ENCODE measurements around the gene KIR3DL2.
A peak's percentile ranks its signal among the peaks of the same experiment; 100 is the strongest.
"Not testable (repeated sequence)": the region's sequence is repeated elsewhere in the genome, so short reads cannot be mapped to it uniquely, and the experiment has no call there.

Gene KIR3DL2

DNA sequence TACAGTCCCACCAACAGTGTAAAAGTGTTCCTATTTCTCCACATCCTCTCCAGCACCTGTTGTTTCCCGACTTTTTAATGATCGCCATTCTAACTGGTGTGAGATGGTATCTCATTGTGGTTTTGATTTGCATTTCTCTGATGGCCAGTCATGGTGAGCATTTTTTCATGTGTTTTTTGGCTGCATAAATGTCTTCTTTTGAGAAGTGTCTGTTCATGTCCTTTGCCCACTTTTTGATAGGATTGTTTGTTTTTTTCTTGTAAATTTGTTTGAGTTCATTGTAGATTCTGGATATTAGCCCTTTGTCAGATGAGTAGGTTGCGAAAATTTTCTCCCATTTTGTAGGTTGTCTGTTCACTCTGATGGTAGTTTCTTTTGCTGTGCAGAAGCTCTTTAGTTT is 13.2 kb downstream of the KIR3DL2 start:
- not testable (repeated sequence) for DNase-seq (ENCODE audit: low read depth in 2 of 2, low spot score in 1 of 2)

DNA sequence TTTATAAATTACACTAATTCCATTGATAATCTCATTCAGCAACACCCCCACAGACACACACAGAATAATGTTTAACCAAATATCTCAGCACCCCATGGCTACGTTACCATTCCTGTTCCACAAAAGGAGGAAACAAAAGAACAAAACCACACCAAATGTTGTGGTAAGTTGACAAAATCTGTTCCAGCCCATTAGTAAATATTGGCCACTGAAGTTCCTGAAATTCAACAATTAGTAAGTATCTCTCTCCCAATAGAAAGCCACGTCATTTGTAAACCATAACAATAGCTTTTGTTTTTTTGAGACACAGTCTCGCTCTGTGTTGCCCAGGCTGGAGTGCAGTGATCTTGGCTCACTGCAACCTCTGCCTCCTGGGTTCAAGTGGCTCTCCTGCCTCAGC is 21.5 kb downstream of the KIR3DL2 start:
- no peak for DNase-seq (ENCODE audit: low read depth in 2 of 2, low spot score in 1 of 2)

DNA sequence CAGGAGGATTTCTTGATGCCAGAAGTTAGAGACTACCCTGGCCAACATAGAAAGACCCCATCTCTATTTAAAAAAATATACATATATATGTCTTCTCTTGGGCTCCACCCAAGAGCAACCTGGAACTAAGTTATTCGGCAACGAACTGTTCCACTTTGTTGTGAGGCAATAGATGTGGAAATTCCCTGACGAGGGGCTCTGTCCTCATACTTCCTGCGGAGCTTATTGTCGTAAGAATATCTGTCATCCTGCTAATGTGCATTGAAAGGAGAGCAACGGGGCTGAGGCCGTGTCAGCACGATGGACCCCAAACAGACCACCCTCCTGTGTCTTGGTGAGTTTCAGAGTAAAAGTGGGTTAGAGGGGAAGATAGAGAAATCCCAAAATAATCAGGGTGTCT is 23.7 kb downstream of the KIR3DL2 start, which contains the start of gene FCAR:
TSS of gene FCAR (plus strand) at position 246 of the 400 bp plus-strand sequence. CDS start at position 301, 55 bp downstream.
- DNase-seq (ENCODE audit: low read depth in 2 of 2, low spot score in 1 of 2): no peak

DNA sequence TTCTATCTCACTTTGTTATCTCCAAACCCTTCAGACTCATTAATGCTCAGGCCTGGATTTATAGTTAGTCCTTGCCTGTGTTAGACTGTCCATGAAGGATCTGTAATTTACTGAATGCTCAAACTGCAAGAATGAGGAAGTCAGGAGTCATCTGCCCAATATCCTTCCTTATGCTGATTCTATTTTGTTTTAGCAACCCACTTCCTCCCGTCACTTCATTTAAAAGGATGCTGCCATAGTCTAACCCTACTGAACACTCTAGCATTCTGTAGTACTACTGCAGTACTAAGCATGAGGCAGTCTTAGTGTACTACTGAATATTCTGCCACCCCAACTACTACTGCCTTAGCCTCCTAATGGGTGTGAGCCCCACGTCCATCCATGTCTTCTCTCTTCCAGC is 25.3 kb downstream of the KIR3DL2 start:
- DNase-seq (ENCODE audit: low read depth in 2 of 2, low spot score in 1 of 2): no peak

DNA sequence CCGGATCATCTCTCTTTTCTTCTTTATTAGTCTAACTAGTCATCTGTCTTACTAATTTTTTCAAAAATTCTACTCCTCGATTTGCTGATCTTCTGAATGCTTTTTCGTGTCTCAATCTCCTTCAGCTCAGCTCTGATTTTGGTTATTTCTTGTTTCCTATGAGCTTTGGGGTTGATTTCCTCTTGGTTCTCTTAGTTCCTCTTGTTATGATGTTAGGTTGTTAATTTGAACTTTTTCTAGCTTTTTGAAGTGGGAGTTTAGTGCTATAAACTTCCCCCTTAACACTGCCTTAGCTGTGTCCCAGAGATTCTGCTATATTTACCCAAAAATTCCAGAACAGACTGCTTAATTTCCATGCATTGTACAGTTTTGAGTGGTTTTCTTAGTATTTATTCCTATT is 27.2 kb downstream of the KIR3DL2 start:
- no peak for DNase-seq (ENCODE audit: low read depth in 2 of 2, low spot score in 1 of 2)

DNA sequence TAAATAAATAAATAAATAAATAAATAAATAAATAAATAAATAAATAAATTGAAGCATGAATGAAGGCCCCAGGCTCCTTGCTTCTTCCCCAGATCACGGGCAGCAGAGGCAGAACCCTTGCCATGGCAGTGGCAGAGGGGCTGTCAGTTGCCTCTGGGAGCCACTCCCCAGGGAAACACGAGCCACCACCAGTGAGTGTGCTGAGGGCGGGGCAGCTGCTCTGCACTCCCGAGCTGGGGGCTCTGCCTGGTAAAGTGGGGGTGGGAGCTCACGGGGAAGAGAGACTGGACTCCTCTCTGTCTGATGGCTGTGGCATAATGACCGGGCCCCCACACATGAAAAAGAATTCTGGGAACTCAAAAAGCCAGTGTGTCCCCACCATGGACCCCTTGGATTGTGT is 31.6 kb downstream of the KIR3DL2 start:
- no peak for DNase-seq (ENCODE audit: low read depth in 2 of 2, low spot score in 1 of 2)

DNA sequence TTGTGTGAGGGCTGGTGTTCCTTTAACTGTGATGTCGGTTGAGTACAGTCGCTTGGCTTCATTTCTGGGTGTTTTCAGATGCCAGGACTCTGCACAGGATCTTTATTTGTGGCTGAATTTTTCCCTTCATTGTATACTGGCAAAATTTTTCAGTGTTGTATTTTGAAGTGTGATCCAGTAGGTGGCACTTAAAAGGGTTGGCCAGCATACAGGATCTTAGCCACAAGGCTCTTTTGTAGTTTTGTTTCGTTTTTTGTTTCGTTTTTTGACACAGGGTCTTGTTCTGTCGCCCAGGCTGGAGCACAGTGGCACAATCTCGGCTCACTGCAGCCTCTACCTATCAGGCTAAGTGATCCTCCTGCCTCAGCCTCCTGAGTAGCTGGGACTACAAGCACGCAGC is 32.5 kb downstream of the KIR3DL2 start:
- DNase-seq (ENCODE audit: low read depth in 2 of 2, low spot score in 1 of 2): no peak

DNA sequence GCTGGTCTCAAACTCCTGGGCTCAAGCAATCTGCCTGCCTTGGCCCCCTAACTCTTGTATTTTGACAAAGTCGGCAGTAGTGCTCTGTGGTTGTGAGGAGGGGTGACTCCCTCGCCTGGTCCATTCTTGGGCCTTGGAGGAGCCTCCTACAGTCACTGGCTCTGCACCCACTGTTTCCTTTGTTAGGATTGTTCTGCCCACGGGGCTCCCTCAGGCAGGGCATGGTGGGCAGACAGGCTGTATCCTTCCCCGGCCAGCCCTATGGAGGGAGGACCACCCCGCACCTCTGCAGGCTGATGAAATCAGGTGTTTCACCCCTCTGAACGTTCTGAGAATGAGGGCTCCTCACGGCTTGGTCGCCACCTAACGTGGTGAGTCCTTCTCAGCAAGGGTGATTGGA is 33.0 kb downstream of the KIR3DL2 start:
- no peak for DNase-seq (ENCODE audit: low read depth in 2 of 2, low spot score in 1 of 2)

DNA sequence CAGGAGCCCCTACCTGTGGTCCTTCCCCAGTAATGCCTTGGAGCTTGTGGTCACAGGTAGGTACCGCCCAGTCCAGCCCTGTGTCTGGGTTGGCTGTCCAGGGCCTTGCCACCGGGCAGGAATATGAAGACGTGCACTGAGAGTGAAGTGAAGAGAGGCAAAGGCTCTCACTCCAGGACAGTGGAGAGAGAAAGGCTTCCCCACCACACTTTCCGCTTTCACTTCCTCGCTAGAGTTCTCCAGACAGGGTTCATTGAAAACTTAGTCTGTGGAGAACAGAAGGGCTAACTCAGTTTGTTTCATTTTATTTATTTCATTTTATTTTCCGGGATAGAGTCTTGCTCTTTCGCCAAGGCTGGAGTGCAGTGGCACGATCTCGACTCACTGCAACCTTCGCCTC is 38.0 kb downstream of the KIR3DL2 start:
- no peak for DNase-seq (ENCODE audit: low read depth in 2 of 2, low spot score in 1 of 2)

DNA sequence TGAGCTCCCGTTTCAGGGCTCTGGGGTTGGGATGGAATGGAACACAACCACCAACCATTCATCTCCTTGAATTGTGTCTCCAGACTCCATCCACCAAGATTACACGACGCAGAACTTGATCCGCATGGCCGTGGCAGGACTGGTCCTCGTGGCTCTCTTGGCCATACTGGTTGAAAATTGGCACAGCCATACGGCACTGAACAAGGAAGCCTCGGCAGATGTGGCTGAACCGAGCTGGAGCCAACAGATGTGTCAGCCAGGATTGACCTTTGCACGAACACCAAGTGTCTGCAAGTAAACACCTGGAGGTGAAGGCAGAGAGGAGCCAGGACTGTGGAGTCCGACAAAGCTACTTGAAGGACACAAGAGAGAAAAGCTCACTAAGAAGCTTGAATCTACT is 39.3 kb downstream of the KIR3DL2 start:
- no peak for DNase-seq (ENCODE audit: low read depth in 2 of 2, low spot score in 1 of 2)

DNA sequence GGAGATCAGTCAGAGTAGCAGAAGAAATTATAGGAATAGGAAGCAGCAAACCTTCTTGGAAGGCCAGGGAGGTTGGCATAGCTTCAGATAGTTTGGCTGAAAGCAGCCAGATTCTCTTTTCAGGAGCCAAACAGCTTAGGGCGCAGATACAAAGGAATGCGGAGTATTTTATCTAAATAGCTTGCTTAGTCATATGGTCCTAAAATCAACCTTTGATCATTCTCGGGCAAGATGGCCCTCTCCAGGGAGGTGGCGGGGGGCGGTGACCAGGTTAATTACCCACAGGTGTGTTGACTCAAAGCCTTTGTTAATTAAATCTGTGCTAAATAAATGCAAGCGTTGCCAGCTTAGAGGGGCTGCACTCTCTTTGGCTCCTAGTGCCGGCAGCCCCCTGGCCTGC is 43.2 kb downstream of the KIR3DL2 start:
- DNase-seq (ENCODE audit: low read depth in 2 of 2, low spot score in 1 of 2): no peak

DNA sequence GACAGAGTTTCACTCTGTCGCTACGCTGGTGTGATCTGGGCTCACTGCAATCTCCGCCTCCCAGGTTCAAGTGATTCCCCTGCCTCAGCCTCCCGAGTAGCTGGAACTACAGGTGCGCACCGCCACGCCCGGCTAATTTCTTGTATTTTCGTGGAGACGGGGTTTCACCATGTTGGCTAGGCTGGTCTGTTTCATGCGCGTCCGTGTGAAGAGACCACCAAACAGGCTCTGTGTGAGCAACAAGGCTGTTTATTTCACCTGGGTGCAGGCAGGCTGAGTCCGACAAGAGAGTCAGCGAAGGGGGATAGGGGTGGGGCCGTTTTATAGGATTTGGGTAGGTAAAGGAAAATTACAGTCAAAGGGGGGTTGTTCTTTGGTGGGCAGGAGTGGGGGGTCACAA is 43.9 kb downstream of the KIR3DL2 start:
- DNase-seq (ENCODE audit: low read depth in 2 of 2, low spot score in 1 of 2): not testable (repeated sequence)

DNA sequence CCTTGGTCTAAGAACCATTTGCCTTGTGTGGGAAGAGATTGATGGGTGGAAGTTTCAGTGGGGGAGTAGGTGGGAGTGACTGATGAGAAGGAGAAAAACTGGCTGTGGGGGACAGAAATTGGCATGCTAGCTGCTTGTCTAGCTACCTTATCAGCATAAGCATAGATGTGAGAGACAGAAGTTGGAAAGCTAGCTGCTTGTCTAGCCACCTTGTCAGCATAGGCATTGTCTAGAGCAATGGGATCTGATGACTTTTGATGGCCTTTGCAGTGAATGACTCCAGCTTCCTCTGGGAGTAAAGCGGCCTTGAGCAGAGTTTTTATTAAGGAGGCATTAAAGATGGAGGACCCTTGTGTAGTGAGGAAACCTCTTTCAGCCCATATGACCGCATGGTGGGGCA is 45.8 kb downstream of the KIR3DL2 start:
- DNase-seq (ENCODE audit: low read depth in 2 of 2, low spot score in 1 of 2): no peak

DNA sequence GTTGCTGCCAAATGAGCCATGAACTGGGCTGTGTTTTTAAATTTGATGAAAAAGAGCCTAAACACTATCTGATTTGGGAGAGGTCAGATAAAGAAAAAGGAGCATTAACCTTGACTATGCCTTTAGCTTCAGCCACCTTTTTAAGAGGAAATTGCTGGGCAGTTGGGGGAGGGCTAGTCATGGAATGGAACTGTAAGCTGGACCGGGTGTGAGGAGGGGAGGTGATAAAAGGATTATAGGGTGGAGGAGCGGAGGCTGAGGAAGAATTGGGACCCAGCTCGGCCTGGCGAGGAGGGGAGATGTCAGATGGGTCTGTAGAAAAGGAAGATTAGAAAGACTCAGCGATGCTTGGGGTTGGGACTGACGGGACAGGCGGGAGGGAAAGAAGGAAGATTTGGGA is 48.4 kb downstream of the KIR3DL2 start:
- not testable (repeated sequence) for DNase-seq (ENCODE audit: low read depth in 2 of 2, low spot score in 1 of 2)

DNA sequence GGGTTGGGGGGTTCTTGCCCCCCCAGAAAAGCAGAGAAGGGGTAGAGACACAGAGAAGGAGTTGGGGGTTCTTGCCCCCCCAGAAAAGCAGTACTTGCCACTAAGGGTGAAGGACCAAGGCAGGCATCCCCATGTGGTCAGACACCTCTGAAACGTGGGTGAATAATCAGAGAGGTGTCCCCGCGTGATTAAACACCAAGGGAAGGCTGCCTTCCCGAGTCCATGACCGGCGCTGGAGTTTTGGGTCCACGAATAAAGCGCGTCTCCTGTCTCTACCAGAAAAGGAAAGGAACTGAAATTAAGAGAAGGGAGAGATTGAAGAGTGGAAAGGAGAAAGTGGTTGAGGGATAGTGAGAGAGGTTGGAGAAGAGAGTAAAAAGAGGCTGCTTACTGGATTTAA is 49.4 kb downstream of the KIR3DL2 start:
- not testable (repeated sequence) for DNase-seq (ENCODE audit: low read depth in 2 of 2, low spot score in 1 of 2)

DNA sequence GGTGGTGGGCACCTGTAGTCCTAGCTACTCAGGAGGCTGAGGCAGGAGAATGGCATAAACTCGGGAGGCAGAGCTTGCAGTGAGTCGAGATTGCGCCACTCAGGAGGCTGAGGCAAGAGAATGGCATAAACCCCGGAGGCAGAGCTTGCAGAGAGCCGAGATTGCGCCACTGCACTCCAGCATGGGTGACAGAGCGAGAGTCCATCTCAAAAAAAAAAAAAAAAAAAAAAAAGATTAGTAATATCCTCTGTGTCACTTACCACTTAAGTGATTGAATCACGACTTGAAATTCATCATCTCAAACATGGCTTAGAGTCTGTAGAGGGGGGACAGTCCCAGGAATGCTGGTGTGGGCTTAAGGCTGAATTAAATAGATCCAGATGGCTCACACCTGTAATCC is 50.9 kb downstream of the KIR3DL2 start:
- not testable (repeated sequence) for DNase-seq (ENCODE audit: low read depth in 2 of 2, low spot score in 1 of 2)

DNA sequence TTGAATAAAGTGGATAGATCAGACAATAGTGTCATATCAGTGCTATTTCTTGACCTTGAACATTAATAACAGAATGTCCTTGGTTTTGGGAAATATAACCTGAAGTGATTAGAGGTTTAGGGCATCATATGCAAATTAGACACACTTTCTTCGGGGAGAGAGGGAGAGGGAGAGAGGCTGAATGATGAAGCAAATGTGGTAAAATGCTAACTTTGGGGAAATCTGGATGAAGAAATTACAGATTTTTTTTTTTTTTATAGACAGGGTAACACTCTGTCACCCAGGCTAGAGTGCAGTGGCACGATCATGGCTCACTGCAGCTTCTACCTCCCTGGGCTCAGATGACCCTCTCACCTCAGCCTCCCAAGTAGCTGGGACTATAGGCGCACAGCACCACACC is 51.8 kb downstream of the KIR3DL2 start:
- no peak for DNase-seq (ENCODE audit: low read depth in 2 of 2, low spot score in 1 of 2)

DNA sequence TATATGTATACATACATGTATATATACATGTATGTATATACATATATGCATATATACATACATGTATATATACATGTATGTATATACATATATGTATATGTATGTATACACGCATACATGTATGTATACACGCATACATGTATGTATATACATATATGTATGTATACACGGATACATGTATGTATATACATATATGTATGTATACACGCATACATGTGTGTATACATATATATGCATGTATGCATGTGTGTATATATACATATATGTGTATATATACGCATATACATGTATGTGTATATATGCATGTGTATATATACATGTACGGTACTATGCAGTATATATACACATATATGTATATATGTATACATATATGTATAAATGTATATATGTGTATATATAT is 53.1 kb downstream of the KIR3DL2 start:
- DNase-seq (ENCODE audit: low read depth in 2 of 2, low spot score in 1 of 2): no peak

DNA sequence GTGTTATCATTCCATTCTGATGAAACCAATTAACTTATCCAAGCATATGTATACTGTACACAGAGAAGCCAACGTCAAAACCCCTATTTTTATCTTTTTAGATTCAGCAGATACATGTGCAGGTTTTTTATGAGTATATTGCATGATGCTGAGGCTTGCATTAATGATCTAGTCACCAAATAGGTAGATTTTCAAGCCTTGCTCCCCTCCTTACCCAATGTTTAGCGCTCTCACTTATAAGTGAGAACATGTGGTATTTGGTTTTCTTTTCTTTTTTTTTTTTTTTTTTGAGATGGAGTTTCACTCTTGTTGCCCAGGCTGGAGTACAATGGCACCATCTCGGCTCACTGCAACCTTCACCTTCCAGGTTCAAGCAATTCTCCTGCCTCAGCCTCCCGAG is 54.0 kb downstream of the KIR3DL2 start:
- DNase-seq (ENCODE audit: low read depth in 2 of 2, low spot score in 1 of 2): not testable (repeated sequence)

DNA sequence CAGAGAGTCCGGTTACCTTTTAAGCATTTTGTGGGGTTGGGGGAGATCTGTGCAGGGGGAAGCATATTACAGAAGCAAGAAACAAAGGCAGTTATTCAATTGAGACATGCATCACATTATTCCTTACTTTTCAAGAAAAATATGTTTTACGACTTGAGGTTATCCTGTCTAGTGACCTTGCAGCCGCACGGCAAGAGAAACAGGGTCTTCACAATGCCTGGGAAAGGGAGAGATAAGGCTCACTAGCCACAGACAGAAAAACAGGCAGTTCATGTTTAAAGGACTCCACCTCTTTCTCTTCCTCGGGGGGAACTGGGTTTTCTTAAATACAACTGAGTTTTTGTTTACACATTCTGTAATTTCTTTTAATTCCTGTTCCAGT is 55.2 kb downstream of the KIR3DL2 start:
- DNase-seq (ENCODE audit: low read depth in 2 of 2, low spot score in 1 of 2): no peak

DNA sequence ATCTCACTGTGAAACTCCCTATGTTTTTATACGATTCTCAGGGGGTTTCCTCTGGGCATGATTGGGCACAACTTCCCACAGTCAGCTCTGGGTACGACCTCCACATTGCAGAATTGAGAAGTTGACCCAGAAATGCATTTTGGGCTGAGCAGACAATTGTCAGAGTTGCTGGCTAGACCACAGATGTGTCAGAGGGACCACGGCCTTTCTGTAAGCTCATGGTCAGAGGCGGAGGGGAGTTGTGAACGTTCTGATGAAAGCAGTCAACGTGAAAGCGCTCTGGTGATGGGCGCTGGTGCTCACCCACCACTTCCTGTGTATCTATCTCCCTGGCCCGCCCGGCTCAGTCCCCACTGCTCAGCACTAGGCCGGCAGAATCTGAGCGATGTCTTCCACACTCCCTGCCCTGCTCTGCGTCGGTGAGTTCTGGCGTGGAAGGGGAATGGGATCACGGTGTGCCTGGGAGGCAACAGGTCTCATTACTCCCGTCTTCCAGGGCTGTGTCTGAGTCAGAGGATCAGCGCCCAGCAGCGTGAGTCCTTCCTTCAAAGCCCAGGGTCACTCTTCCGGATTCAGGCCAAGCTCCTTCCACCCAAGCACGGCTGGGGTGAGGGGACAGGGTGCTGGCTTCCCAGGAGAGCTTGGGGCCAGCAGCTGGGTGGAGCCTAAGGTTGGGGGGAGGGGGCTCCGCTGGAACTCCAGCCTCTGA is 55.7 kb downstream of the KIR3DL2 start, which contains the start of gene NCR1:
TSS of gene NCR1 (plus strand) at position 346 of the 709 bp plus-strand sequence. CDS start at position 386, 40 bp downstream.
- peak; percentile 10 to 16 for DNase-seq (ENCODE audit: low read depth in 2 of 2, low spot score in 1 of 2)

DNA sequence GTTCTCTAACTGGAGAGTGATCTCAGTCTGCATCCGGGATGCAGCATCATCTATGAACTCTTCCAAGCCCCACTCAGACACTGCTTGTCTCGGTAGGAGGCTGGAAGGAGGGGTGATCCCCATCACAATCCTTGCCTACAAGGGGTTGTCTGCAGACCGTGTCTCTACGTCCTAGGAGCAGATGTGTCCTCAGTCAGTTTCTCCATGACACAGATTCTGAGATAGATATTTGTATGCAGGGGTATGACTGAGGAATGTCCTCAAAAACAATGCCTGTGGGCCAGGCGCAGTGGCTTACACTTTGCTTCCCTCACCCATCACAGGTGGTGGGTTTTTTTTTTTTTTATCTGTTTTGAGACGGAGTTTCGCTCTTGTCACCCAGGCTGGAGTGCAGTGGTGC is 56.6 kb downstream of the KIR3DL2 start:
- no peak for DNase-seq (ENCODE audit: low read depth in 2 of 2, low spot score in 1 of 2)

DNA sequence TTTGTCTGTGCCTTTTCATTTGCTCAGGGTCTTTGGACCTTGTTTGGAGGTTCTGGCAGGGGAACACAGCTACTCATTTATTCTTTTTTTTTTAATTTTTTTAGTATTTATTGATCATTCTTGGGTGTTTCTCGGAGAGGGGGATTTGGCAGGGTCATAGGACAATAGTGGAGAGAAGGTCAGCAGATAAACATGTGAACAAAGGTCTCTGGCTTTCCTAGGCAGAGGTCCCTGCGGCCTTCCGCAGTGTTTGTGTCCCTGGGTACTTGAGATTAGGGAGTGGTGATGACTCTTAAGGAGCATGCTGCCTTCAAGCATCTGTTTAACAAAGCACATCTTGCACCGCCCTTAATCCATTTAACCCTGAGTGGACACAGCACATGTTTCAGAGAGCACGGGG is 57.7 kb downstream of the KIR3DL2 start:
- DNase-seq (ENCODE audit: low read depth in 2 of 2, low spot score in 1 of 2): not testable (repeated sequence)
